Frontal cortex (tissue), 4 donors: ENCODE measurements around the gene NLRP4. TPM values are rescaled to one million over a fixed set of nuclear protein-coding genes. Genes with fewer than 3 reads are reported as not detected.

Experiments used
- DNase-seq, 2 donors: peaks; one replicate each; pipeline ENCODE4 v3.0.0; 2012; ENCODE audit warnings: low spot score in 2 of 2
- FAIRE-seq: peaks from 2 replicates; lab custom pipeline; 2012; peaks lifted over from hg19 to GRCh38; lab: Jason Lieb, UNC
- total RNA-seq: library from RNA; depleted of rRNA; stranded (reverse); fragments of >200 nt; gene quantifications from one replicate; pipeline ENCODE4 v1.2.3, GENCODE V29; 2014
- donor health status: control.
- donor health status: control.
- donor health status: control.

The NLRP4 gene
- total RNA-seq: not detected

- FAIRE-seq (no peak), DNase-seq (no peak)
These were observed at the start of gene NLRP4 for GRCh38 chr19:55836340-55836739. NLRP4 (plus strand) TSS chr19:55836540; CDS start chr19:55852081, 15,541 bp downstream.

- no peak for DNase-seq
- FAIRE-seq: no peak
These were observed 41.3 kb upstream of the NLRP4 start for GRCh38 chr19:55795021-55795420.

DNA sequence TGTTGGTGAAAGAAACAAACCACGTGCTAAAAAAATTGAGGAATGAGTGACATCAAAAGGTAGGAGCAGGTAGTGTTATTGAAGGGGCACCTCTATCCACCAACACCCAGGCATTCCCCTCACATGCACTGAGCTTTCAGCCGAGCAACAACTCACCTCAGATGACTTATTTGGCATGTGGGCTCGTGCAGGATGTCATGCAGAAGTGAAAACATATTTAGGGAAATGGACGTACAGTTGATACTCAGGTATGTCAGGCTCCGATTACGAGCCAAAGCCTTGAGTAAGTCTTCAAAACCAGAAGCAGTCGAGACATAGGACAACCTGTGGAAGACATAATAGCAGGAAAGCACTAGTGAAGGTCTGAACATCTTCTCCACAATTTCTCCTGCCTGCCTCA lies 34.9 kb upstream of the NLRP4 start:
- no peak for FAIRE-seq
- no peak for DNase-seq

DNA sequence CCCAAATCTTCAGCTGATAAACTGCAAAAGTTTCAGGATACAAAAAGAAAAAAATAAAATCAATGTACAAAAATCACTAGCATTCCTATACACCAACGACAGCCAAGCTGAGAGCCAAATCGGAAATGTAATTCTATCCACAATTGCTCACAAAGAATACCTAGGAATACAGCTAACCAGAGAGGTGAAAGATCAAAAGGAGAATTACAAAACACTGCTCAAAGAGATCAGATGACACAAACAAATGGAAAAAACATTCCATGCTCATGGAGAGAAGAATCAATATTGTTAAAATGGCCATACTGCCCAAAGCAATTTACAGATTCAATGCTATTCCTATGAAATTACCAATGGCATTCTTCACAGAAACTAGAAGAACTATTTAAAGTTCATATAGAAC lies 34.1 kb upstream of the NLRP4 start:
- no peak for FAIRE-seq
- no peak for DNase-seq

- DNase-seq: no peak
These were observed 26.8 kb upstream of the NLRP4 start for GRCh38 chr19:55809381-55810058.

GRCh38 chr19:55811340-55811739 lies 25.0 kb upstream of the NLRP4 start:
- FAIRE-seq (no peak), DNase-seq (no peak)

More at GRCh38 chr19:55809381-55810058, 26.8 kb upstream of the NLRP4 start:
- FAIRE-seq: no peak

GRCh38 chr19:55812449-55812848 lies 23.9 kb upstream of the NLRP4 start:
- no peak for FAIRE-seq
- no peak for DNase-seq

GRCh38 chr19:55813906-55814305 lies 22.4 kb upstream of the NLRP4 start:
- no peak for FAIRE-seq
- DNase-seq: no peak

DNA sequence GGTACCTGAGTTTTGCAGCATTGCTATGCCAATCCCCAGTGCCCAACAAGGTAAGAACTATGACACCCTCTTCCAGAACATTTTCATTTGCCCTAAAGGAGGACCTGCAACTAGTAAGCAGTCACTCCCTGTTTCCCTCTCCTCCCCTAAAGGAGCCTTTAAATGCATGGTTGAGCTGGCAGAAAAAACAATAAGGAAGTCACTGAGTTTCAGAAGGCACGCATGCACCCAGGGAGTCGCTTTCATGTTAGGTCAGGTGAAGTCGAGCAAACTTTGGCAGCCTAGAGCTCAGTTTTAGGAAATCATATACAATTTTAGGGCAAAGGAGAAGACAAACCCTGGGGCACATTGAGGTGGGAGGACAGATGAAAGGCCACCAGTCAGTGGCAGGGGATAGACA lies 16.3 kb upstream of the NLRP4 start:
- DNase-seq (no peak), FAIRE-seq (no peak)

DNA sequence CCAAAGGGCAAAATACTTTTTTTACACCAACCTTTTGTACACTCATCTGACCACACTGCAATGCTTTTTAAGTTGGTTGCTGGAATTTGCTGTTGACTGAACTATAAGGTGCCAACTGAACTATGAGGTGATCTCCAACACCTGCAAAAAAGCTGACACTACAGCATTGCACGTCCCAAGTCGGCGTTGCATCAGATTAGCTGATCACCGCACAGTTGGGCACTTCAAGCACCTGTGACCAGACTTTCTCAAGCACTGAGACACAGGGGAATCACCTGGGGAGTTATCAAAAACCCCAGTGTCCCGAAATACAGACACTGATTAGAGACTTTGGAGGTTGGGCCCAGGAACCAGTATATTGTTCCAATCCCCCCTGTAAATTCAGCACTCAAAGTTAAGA lies 5.7 kb upstream of the NLRP4 start:
- DNase-seq (no peak), FAIRE-seq (no peak)

- FAIRE-seq (no peak), DNase-seq (no peak)
These were observed 4.5 kb upstream of the NLRP4 start, which contains the start of gene NLRP11 for GRCh38 chr19:55831846-55832245. NLRP11 (minus strand) TSS chr19:55831999; CDS start chr19:55818174, 13,825 bp downstream.

GRCh38 chr19:55832676-55833075 lies 3.7 kb upstream of the NLRP4 start:
- FAIRE-seq: no peak
- DNase-seq: no peak

DNA sequence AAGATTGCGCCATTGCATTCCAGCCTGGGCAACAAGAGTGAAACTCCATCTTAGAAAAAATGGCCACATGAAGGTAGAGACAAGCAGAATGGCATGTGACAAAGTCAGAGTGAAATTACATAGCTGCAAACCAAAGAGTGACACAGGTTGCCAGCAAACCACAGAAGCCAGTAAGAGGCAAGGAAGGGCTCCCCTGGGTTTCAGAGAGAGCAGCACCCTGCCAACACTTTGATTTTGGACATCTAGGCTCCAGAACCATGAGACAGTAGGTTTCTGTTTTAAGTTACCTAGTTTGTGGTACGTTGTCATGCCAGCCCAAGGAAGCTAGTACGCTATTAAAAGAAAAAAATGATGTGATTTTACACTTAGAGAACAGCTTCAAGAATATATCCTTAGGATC lies 1.9 kb downstream of the NLRP4 start:
- FAIRE-seq (no peak), DNase-seq (no peak)

- no peak for FAIRE-seq
- DNase-seq: no peak
These were observed 2.6 kb downstream of the NLRP4 start for GRCh38 chr19:55838906-55839305.

DNA sequence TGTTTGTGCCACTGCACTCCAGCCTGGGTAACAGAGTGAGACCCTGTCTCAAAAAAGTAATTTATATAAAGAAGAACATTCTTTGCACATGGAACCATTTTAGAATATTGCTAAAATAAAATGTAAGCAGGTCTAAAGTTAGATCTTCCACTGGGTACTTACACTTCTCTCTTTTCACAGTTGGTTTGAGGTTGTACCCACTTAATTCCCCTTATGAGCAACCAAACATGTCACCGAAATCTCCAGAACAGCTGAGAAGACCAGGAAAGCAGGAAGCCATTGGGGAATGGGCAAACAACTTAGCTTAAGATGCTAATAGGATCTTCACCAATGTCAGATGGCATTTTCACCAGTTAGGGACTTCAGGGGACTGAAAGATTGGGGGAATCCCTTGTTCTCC lies 18.8 kb downstream of the NLRP4 start:
- no peak for DNase-seq
- no peak for FAIRE-seq

DNA sequence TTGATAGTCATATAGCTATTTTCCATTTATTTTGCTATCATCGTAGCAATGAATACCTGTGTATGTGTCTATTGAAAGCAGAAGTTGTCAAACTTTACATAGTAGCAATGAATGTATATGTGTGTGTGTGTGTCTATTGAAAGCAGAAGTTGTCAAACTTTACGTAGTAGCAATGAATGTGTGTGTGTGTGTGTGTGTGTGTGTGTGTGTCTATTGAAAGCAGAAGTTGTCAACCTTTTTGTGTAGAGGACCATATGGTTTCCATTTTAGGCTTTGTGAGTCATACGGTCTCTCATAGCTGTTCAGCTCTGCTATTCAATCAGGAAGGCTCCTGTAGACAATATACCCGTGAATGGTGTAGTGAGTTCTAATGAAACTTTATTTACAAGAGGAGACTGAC lies 20.8 kb downstream of the NLRP4 start:
- FAIRE-seq: no peak
- no peak for DNase-seq

DNA sequence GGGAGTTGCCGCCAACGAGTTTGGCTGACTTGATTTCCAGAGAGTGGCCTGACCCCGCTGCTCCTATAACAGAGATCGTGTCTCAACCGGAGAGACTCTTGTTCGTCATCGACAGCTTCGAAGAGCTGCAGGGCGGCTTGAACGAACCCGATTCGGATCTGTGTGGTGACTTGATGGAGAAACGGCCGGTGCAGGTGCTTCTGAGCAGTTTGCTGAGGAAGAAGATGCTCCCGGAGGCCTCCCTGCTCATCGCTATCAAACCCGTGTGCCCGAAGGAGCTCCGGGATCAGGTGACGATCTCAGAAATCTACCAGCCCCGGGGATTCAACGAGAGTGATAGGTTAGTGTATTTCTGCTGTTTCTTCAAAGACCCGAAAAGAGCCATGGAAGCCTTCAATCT lies 21.6 kb downstream of the NLRP4 start:
- DNase-seq: no peak
- FAIRE-seq: no peak

DNA sequence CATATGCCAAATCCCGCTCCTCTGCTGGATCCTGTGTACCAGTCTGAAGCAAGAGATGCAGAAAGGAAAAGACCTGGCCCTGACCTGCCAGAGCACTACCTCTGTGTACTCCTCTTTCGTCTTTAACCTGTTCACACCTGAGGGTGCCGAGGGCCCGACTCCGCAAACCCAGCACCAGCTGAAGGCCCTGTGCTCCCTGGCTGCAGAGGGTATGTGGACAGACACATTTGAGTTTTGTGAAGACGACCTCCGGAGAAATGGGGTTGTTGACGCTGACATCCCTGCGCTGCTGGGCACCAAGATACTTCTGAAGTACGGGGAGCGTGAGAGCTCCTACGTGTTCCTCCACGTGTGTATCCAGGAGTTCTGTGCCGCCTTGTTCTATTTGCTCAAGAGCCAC lies 22.1 kb downstream of the NLRP4 start:
- FAIRE-seq (no peak), DNase-seq (no peak)

DNA sequence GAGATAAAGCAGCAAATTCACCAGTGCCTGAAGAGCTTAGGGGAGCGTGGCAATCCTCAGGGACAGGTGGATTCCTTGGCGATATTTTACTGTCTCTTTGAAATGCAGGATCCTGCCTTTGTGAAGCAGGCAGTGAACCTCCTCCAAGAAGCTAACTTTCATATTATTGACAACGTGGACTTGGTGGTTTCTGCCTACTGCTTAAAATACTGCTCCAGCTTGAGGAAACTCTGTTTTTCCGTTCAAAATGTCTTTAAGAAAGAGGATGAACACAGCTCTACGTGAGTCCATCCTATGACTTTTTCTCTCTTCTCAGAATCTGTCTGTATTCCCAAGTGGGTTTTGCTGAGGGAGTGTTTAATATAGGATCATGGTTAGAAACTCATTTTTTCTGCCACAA lies 22.6 kb downstream of the NLRP4 start:
- no peak for FAIRE-seq
- no peak for DNase-seq

- DNase-seq (no peak), FAIRE-seq (no peak)
These were observed 30.2 kb downstream of the NLRP4 start for GRCh38 chr19:55866521-55866920.

- DNase-seq (no peak), FAIRE-seq (no peak)
These were observed 30.8 kb downstream of the NLRP4 start for GRCh38 chr19:55867101-55867500.

- DNase-seq (no peak), FAIRE-seq (no peak)
These were observed 34.4 kb downstream of the NLRP4 start for GRCh38 chr19:55870736-55871135.
